HG03175 (cell line): ENCODE results near the gene SYT1.
A peak's percentile ranks its signal among the peaks of the same experiment; 100 is the strongest.

ENCODE experiments used
- ATAC-seq: cut with Tn5 transposase; IDR thresholded peaks from one replicate; pipeline ENCODE4 v1.9.1; 2021; ENCODE audit warnings: mild to moderate bottlenecking, moderate library complexity; ENCODE audit not compliant: unreplicated experiment

Gene SYT1

DNA sequence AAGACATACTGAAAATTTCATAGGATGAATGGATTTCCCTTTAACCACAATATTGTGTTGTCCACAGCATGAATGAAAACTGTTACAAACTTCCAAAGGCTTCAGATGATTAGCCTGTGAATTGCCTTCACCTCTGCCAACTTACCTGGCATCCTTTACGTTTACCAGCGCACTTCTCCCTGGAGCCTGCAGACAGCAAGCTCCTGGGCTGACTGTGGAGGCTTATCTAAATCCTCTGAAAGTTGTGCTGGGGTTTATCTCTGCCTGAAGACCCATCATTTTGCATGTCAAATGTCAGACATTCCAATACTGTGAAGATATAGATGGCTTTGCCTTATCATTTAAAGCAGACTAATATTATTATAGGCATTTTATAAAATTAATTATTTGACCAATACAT, 403.0 kb downstream of the SYT1 start:
- no peak for ATAC-seq

DNA sequence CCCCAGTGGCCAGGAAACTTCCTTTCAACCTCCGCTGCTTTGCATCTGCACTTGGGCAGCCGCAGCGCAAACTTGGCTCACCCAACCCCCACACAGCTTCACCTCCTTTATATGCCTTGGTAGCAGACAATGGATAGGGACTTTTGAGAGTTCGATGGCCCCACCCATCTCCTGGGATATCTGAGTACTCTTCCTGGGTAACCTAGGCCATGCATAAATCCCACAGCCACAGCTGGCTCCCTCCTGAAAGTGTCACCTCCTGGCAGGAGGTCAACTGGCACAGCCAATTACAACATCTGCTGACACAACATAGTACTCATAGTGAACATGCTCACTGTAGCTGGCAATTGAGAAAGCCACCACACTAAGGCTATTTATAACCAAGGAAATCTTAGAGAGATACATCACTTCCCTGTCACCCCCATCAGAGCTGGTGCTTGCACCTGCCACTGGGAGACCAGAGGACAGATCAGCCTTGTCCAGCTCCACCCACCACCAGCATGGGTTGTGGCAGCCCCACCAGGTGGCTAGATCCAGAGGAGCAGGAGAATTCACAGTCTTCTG, 410.0 kb downstream of the SYT1 start:
- peak; percentile 65 for ATAC-seq

DNA sequence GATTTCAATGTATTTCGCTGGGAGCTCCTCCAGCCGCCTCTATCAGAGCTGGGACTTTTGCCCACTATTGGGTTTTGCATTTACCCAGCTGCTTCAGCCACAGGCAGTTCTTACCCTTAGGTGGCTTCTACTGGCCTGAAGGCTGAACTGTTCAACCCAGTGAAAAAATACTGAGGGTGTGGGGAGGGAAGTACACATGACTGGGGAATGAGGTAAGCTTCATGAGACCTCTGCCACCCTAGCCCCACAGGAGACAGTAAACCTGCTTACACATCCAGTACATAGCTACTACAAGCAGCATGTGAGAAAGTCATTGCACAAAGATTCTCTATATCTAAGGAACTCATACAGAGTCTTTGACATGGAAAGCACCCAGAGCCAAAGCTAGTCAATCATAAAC, 411.1 kb downstream of the SYT1 start:
- no peak for ATAC-seq

DNA sequence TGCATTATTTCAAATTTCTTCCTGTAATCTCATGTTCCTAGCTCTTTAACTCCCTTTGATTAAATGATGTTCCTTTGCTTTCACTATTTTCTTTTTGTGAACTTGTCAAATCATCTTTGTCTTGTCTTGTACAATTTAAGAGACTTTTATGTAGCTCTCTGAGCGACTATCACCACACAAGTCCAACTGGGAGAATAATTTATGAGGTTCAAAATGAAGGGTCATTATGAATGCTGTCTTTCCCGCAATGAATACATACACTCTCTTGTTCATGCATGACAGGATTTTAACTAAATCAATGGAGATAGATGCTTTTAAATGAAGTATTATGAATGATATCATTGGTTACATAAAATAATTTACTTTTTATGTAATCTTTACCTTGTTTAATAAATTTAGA, 418.8 kb downstream of the SYT1 start:
- no peak for ATAC-seq

DNA sequence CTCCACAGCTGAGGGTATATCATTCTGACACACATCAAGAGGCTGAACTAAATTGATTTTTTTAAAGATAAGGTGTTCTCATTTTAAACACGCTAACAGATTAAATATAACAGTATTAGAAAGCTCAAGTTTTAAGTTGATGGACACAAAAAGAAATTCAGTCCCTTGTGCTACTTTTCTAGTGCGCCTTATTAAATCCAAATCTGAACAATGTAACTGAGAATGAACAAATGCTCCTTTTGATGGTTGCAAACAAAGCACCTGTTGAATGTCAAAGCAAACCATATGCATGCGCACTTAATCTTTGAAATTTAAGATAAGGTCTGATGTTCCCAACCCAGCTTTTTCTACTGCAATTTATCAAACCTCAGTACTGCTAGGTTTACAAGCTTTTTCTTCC, 424.3 kb downstream of the SYT1 start:
- ATAC-seq, result no peak

DNA sequence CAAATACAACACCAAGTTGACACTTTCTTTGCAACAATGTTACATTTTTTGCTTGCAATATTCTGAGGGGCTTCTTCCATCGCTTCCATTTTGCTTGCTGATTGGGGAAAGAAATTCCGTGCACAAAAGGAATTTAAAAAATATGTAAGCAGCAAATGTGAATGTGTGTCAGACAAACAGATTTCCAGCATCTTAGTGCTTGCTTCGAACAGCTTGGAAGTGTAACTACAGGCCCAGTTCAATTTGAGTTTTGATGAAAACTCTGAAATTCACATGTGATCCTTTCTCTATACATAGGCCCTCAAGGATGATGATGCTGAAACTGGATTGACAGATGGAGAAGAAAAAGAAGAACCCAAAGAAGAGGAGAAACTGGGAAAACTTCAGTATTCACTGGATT, 427.1 kb downstream of the SYT1 start:
- no peak for ATAC-seq

DNA sequence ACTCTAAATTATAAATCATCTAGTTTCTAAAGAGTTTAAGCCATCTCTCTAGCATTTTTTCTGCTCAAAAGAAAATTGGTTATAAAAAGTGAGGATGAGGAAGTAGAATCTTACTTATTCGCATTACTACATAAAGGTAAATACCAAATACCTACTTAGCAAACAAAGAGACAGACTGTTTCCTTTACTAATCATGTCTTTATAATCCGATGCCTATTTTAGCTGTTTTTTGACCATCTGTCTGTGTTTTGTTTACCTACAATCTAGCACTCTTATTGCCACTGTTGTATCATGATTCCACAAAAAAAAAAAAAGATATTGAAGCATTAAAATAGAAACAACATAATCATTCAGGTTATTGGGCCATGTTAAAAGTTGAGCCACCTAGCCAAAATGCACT, 430.0 kb downstream of the SYT1 start:
- ATAC-seq, result no peak

DNA sequence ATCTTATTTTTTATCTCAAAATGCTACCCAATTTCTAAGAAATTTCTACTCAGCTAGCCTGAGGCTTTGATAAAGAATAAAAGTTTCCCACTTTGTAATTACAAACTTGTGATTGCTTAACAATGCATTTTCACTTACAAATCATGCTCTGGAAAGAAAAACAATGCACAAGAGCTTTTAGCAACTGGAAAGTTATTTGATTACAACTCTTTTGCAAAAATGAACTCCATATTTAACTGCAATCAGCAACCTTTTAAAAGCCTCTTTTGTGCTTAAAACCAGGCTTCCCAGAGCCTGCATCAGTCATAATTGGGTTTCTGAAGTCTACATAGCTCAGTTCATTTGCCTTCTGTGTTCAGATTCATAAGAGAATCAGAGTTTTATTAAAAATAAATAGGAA, 431.0 kb downstream of the SYT1 start:
- no peak for ATAC-seq

DNA sequence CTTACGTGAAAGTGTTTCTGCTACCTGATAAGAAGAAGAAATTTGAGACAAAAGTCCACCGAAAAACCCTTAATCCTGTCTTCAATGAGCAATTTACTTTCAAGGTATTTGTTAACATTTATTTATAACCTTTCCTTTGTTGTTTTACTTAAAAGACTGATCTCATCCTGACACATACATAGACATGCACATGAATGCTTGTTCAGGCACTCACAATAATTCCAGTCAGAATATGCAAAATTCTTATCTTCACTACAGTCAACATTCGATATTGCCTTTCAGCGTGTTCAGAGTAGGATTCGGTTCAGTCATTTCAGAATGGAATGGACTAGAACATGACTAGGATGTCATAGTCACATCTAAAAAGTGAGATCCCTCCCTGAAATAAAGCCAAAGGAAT, 431.6 kb downstream of the SYT1 start:
- no peak for ATAC-seq

DNA sequence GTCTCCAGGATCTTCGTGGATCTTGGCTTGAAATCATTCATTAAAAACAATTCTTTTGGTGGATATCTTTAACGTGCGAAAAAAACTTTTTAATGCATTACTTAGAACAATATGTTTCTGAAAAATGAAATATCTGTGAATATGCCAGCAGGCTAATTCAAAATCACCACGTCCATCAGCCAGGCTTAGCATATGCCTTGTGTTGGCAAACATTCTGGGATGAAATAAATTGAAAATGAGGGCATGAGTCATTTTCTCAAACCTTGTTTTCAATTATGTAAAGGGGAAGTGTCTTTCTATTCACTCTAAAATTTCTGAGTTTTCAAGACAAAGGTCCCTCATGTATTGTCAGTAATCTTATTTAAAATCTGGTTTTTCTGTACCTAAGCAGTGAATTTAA, 432.3 kb downstream of the SYT1 start:
- no peak for ATAC-seq

DNA sequence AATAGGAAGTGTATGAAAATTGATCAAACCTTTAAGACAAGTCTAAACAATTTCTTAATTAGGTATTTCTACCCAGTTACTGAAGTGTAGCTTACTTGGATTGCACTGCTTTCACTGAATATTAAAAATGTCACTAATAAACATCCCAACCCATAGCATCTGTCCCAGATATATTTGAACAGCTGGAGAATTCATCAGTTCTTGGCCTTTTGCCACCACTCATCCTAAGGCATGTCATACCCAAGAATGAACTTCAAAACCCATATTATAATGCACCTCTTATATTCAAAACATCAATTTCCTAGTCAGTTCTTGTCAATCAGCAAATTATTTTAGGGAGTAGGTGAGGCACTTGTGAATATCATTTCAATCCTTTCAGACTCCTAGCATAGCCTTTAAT, 433.9 kb downstream of the SYT1 start:
- ATAC-seq, result no peak

DNA sequence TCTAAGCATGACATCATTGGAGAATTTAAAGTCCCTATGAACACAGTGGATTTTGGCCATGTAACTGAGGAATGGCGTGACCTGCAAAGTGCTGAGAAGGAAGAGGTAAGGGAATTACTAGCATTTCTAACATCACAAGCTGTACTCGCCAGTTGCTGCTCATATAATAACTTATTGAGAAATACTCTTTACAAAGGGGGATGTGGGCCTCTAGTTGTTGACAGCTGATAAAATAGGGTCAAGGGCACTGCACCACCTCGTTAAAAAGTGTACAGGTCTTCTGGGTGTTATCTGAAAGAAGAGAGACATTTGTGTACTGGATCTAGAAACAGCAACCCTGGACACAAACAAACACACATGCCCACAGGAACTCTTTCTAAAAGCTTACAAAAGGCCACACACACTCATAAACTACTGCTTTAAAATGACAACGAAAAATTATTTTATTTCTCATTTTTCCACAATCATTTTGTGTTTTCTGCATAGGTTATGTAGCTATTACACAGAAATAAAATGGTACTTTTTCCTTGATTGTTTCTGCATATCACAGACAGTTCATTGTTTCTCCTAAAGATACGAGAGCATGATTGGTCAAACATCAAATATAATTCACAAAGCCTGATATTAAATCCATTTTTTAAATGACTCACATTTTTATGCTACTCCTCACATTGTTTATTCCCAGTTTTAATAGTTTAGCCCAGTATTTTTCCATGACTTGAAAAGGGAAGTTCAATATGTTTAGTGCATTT, 435.0 kb downstream of the SYT1 start:
- no peak for ATAC-seq

DNA sequence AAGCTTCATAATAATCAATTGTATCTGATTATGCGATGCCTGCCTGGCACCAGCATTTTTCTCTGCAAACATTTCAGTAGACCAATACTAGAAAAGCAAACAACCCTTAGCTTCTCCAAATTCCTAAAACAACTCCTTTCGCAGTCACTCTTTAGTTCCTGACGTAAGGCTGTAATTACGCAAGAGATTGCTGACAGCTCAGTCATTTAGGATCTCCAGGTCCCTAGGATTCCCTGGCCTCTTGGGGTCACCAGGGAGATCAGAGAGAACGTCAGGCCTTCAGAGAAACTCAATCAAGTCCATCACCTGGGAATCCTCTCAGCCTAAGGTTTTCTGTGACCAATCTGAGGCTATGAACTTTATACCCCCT, 435.6 kb downstream of the SYT1 start:
- no peak for ATAC-seq

DNA sequence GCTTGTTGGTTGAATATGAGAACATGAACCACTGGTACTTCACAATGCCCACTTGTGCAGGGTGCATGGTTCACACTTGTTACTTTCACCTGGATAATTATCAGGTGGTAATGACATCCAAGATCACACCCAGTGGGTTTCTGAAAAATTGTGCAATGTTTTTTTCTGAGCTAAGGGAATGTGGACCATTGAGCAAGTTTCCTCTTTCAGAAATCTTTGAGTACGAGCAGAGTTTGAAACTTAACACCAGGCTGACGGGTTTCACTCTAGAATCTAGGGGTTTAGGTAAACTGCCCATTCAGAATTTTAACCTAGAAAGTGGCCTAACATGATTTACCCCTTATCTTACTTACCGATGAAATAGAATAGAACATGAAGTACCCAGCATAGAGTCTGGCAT, 436.6 kb downstream of the SYT1 start:
- no peak for ATAC-seq

DNA sequence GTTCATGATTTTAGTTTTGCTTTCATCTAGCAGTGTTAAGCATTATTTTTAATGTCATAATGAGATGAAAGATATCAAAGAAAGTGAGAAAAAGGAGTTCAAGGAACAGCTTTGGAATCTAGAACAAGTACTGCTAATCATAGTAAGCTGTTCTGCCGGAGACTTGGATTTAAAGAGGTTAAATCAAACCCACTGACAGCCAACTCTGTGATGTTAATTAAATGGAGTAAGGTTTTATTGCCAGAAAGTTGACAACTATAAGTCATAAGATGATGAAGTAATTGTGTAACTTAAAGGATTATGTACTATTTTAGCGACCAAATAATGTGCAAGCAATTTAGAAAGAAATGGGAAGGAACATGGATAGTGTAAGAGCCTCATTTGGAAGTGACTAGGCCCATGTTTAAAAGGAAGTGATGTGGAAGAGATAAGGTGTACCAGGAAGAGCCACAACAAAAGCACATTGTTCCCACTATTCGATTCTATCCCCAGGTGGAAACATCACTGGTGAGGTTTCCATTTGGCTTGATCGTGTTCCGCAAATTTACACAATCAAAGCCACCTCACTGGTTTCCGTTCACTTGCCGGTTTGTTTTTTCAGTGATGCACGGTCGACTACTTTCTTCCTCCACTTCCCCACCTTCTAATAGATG, 437.7 kb downstream of the SYT1 start:
- no peak for ATAC-seq

DNA sequence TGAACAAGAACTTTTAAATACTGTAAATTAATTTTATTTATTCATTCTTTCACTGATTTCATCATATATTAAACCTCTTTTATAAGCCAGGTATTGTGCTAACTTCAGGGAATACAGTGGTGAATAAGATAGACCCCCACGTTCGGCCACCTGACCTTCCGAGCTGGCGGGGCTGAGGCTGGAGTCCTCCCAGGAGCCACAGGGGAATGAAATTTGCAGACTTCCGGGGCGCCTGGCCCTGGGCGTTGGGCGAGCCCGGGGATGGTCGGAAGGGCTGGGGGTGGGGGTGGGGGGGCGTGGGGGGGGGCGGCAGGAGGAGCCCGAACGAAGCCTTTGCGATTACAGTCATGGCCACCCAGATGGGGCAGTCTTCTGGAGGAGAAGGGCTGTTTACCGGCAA, 442.8 kb downstream of the SYT1 start:
- no peak for ATAC-seq

DNA sequence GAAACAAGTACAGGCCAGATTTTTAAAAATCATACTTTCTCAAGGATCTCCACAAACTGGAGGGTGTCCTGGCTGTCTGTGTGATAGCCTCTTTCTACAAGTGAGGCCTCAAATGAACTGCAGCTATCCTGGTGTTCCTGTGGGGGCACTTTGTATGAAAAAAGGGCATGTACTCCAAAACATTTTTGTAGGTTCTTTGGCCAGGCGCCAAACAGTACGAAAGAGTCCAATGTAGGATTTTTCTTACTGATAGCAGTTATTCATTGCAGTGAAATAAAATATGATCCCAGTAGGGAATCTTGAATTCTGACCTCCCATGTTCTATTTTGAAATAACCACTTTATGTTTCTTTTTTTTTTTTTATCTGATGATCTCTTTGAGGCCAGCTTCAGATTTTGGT, 444.5 kb downstream of the SYT1 start:
- ATAC-seq, result no peak

DNA sequence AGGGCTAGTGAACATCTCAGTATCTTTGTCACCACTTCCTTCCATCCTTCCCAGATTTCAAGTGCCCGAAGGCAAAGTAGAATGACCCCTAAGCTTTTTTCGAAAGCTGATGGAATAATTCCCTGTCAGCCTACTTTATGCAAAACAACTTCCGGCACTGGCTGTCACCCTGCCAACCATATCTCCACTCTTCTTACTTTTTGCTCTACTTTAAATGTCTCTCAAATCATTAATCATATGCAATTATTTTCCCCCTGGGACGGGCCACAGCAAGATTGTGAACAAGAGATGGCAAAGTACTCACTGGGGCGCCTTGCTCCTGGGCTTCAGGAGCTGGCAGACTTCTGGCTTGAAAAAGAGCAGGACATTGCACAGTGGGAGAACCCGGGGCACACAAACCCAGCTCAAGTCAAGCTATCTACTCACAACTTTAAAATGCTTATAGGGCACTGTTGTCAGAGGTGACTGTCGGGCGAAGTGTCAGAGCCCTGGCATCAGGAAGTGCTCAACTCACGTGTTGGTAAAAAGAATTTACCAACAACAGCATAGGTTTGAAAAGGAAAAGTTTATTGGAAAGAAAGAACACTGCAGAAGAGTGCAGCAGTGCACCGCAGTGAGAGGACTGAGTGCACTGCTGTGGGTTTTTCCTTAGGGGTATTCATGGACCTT, 452.7 kb downstream of the SYT1 start:
- no peak for ATAC-seq

DNA sequence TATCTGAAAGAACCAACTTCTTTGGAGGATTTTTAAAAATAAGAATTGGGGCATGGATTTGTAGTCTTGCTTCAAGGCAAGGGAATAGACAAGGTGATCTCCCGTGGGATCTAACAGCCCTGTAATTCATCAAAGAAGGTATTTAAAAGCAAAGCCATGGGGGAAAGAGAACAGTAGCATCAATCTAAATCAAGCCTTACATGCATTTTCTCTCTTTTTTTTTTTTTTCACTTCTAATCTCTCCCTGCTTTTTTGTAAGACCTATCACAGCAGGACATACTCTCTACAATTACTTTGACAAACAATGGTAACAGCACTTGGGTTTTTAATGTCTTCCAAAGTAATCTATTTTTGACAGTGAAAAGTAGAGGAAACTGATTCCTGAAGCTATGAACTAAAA, 458.3 kb downstream of the SYT1 start:
- no peak for ATAC-seq

DNA sequence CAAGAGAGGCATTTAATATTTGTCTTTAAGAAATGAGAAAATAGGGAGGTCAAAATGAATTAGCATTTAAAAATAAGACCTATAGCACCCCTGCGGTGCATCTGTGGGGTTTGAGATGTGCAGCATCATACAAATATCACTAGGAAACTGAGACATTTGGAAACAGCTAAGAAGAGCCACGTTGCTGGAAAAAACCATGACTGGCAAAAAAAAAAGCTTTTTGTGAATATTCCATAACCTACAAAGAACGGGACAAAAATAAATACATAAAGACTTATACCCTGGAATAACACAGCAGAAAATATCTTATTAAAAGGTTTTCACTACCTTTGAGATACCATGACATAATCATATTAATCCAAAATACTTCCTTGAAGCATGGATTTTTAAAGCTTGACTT, 460.0 kb downstream of the SYT1 start:
- no peak for ATAC-seq

DNA sequence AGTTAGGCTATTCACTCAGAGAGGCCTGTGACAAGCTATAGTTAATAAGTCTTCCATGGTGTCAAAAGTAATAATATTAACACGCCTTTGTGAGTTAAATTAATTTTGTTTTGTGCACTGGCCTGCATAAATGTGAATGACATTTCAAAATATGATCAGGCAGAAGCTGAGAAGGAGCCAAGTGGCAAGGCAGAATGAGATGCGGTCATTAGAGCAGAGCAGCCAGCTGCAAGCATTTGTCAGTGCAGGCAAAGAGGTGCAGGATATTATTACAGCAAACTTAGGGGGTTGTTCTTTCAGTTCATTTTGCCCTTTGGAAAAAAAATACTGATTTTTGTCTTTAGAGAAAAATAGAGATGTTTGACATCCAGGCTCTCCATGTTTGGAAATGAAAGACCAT, 461.6 kb downstream of the SYT1 start:
- no peak for ATAC-seq

DNA sequence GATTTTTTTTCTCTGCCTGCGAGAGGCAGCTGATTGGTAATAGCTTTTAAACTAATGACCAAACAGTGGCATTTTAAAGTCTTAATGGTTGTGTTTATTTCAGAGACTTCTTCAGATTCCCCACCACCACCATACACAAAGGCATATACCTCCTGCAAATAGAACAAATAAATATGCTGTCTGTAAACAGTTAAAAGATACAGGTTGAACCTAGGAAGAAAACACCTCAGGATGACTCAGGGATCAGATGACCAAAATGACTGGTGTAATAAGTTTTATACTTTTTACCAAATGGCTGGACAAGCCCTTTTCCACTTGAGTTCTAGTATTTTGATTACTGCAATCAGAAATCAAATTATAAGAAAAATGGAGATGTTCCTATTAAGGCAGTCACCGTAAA, 462.1 kb downstream of the SYT1 start:
- ATAC-seq, result no peak
